Measurements from ENCODE around the gene OAS2. TPM values are rescaled to one million over a fixed set of nuclear protein-coding genes. Genes with fewer than 3 reads are reported as not detected.
A peak's percentile ranks its signal among the peaks of the same experiment; 100 is the strongest.

OAS2 gene
- total and polyA plus RNA-seq, 2 of the 8 experiments (the other 6 are each of a cell fraction or from before 2014, with no cell fraction given), result 0.06 TPM; not detected in 1

DNA sequence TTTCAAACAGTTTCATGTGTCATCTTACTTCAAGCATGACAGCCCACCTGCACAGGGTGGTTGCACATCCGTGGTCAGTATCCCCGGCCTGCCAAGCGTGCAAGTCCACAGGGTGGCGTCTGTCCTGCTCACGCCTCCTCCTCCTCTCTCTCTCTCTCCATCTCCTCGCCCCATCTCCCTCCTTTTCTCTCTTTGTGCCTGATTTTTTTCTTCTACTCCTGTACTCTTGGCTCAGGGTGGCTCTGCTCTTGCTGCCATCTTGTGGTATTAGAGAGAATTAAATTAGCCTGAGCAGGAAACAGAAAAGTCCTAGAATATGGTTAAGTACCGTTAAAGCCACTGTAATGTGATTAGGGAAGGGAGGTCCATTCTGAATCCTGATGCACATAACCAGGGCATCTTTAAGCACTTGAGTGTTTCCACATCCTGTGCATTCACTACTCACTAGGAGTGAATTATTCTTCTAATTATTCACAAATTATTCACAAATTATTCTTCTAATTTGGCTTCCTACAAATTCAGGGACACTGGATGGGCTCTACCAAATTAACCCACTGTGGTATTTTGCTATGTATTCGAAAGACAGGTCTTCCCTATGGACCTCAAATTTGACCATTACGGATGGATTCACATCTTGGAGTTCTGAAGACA lies 52.7 kb downstream of the OAS2 start:
- Histone ChIP-seq H3K14ac (ENCODE audit: insufficient read length) (no peak overlapping the region), H3K27ac (ENCODE audit: low read depth, low read length) (no peak overlapping the region), H3K9me3 (ENCODE audit: insufficient read depth in 2 of 2, low read depth in 1 of 2, low read length in 1 of 2) (0 out of 4 replicates have a peak, but pooled peaks cover 2% of the 10 kb centered on the region in 2 experiments), H3K23ac (ENCODE audit: insufficient read length) (no peak overlapping the region), H3K4me2 (ENCODE audit: insufficient read depth in 1 of 2, low read depth in 2 of 2, low read length in 2 of 2) (peak overlapping the region; percentile 5 to 26; a peak in 2 of 4 replicates), H2BK120ac (replicated peaks; ENCODE audit: low read depth, low read length) (no peak overlapping the region), H3K18ac (ENCODE audit: extremely low read depth, low read length) (no peak overlapping the region), H3K79me1 (ENCODE audit: low read depth, low read length) (no peaks in the 10 kb centered on the region), H3K4ac (replicated peaks; ENCODE audit: insufficient read length, low read depth, low read length) (no peak overlapping the region), H4K20me1 (replicated peaks in 1 of 2; ENCODE audit: control insufficient read depth in 1 of 2, insufficient read depth in 2 of 2, low read length in 2 of 2) (no peaks in the 10 kb centered on the region), H3K9ac (replicated peaks in 1 of 4; ENCODE audit: extremely low read depth in 1 of 4, low read depth in 3 of 4, low read length in 3 of 4) (no peak overlapping the region), H3K56ac (replicated peaks; ENCODE audit: insufficient read length, low read depth, low read length) (no peak overlapping the region), H2BK15ac (ENCODE audit: low read length) (no peak overlapping the region), H4K8ac (ENCODE audit: extremely low read depth, insufficient read depth, low read length) (no peak overlapping the region), H4K91ac (replicated peaks; ENCODE audit: insufficient read length, low read length) (no peak overlapping the region), H3K27me3 (replicated peaks in 1 of 4; ENCODE audit: control insufficient read depth in 3 of 4, extremely low read depth in 1 of 4, insufficient read depth in 3 of 4, low read length in 3 of 4) (no peaks in the 10 kb centered on the region), H3K4me3 (ENCODE audit: extremely low read depth in 1 of 4, insufficient read depth in 2 of 4, low read depth in 3 of 4, low read length in 4 of 4) (no peak overlapping the region), H2AFZ (ENCODE audit: low read length) (peak overlapping the region; percentile 86; the same call in 1 of the 2 replicates), H3K23me2 (ENCODE audit: low read depth, low read length) (no peaks in the 10 kb centered on the region), H2BK5ac (ENCODE audit: low read depth, low read length) (no peak overlapping the region), H3K4me1 (replicated peaks in 1 of 4; ENCODE audit: control insufficient read depth in 3 of 4, insufficient read depth in 4 of 4, low read length in 3 of 4) (peaks cover 0 to 4% (median 2%) of the 10 kb centered on the region in 4 experiments; a peak in 4 of 7 replicates), H2BK12ac (ENCODE audit: low read depth, low read length) (no peak overlapping the region), H2AK5ac (ENCODE audit: low read depth, low read length) (no peak overlapping the region), H4K5ac (ENCODE audit: insufficient read length, low read depth, low read length) (no peak overlapping the region), H3K79me2 (ENCODE audit: control insufficient read depth in 1 of 2, insufficient read depth in 2 of 2, low read length in 2 of 2) (no peaks in the 10 kb centered on the region), H3K36me3 (ENCODE audit: control insufficient read depth in 2 of 4, insufficient read depth in 4 of 4, low read length in 3 of 4) (no peaks in the 10 kb centered on the region; a peak in 1 of 8 replicates), H2BK20ac (ENCODE audit: low read length) (0 out of 2 replicates have a peak overlapping the region, but pooled peaks have one; percentile 48)
- 19% methylated on average over 9 of the region's 9 CpGs; no CpG with 5 or more reads in 1 of the 2 experiments for WGBS, 2 experiments (ENCODE audit: extremely low coverage in 1 of 2, insufficient coverage in 1 of 2, insufficient read length in 1 of 2, insufficient replicate concordance in 2 of 2, low coverage in 1 of 2, low lambda C conversion rate in 2 of 2, missing lambda C conversion rate in 1 of 2)
- DNase-seq (ENCODE audit: low read depth in 1 of 2, low spot score in 2 of 2) (peak; percentile 34 to 51), FAIRE-seq (peak; percentile 81)
- ChIA-PET CTCF (ENCODE audit: partially characterized antibody) (interaction anchor here (0.7 to 4.3 kb wide), 26 partner anchors 8 to 221 kb away, joined by 3 to 55 read pairs (median 5); no protein-coding TSS in a partner anchor), POLR2A (ENCODE audit: partially characterized antibody) (no interaction called here)
- TF ChIP-seq EZH2 (IDR thresholded peaks at IDR 0.05; ENCODE audit: low read depth, low read length, severe bottlenecking), result no peak
- TF ChIP-seq, protein P1, sequence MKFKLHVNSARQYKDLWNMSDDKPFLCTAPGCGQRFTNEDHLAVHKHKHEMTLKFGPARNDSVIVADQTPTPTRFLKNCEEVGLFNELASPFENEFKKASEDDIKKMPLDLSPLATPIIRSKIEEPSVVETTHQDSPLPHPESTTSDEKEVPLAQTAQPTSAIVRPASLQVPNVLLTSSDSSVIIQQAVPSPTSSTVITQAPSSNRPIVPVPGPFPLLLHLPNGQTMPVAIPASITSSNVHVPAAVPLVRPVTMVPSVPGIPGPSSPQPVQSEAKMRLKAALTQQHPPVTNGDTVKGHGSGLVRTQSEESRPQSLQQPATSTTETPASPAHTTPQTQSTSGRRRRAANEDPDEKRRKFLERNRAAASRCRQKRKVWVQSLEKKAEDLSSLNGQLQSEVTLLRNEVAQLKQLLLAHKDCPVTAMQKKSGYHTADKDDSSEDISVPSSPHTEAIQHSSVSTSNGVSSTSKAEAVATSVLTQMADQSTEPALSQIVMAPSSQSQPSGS (IDR thresholded peaks at IDR 0.05; ENCODE audit: low read length), result no peak
- TF ChIP-seq ZNF274 (IDR thresholded peaks at IDR 0.05; ENCODE audit: borderline replicate concordance, extremely low read depth, low read length), result no peak
- TF ChIP-seq NRF1 (IDR thresholded peaks at IDR 0.05; ENCODE audit: low read depth, low read length), result no peak
- TF ChIP-seq CBX5 (IDR thresholded peaks at IDR 0.05; ENCODE audit: low read depth, low read length), result no peak
- no peak for TF ChIP-seq GABPA (IDR thresholded peaks at IDR 0.05; ENCODE audit: borderline replicate concordance, insufficient read depth, low read length)
- no peak for TF ChIP-seq CBX8 (IDR thresholded peaks at IDR 0.05; ENCODE audit: borderline replicate concordance, low read depth, low read length)
- no peak for TF ChIP-seq FOSL1 (IDR thresholded peaks at IDR 0.05; ENCODE audit: insufficient read depth, low read depth, low read length)
- no peak for TF ChIP-seq PHF8 (conservative IDR thresholded peaks at IDR 0.05; ENCODE audit: low read depth, low read length)
- no peak for TF ChIP-seq POLR2A (IDR thresholded peaks at IDR 0.05; ENCODE audit: control extremely low read depth in 1 of 2, low read depth in 2 of 2, low read length in 2 of 2)
- no peak for TF ChIP-seq NANOG (IDR thresholded peaks at IDR 0.05; ENCODE audit: insufficient read depth, low read depth, low read length, poor library complexity, severe bottlenecking)
